GM23338 (cell line): Measurements from ENCODE around the gene ACYP2.

Experiments
- CREB1 ChIP-seq: fragments of 250-450 bp; sonication (Bioruptor Pico); IDR thresholded peaks from 2 replicates; pipeline ENCODE4 v1.5.0; 2020; ENCODE audit warnings: low read depth, mild to moderate bottlenecking, moderate library complexity
- EZH2 ChIP-seq: fragments of 200-600 bp; sonication (generic); IDR thresholded peaks from one replicate; pipeline ENCODE4 v1.8.0; 2017; ENCODE audit warnings: antibody characterized with exemption, mild to moderate bottlenecking, low read depth; ENCODE audit not compliant: unreplicated experiment
- EZH2phosphoT487 ChIP-seq: fragments of 200-600 bp; sonication (generic); IDR thresholded peaks from one replicate; pipeline ENCODE4 v1.8.1; 2018; ENCODE audit warnings: antibody characterized with exemption; ENCODE audit not compliant: unreplicated experiment
- JUNB ChIP-seq: IDR thresholded peaks from one replicate; pipeline ENCODE4 v1.6.1; 2016; ENCODE audit warnings: antibody characterized with exemption; ENCODE audit not compliant: unreplicated experiment
- NANOG ChIP-seq: IDR thresholded peaks from 2 replicates; pipeline ENCODE4 v1.6.1; 2016; ENCODE audit warnings: antibody characterized with exemption, borderline replicate concordance
- POLR2AphosphoS5 ChIP-seq: IDR thresholded peaks from 2 replicates; pipeline ENCODE4 v1.6.1; 2016; ENCODE audit warnings: antibody characterized with exemption, low read depth
- STAT1 ChIP-seq: IDR thresholded peaks from one replicate; pipeline ENCODE4 v1.6.1; 2016; ENCODE audit warnings: antibody characterized with exemption; ENCODE audit not compliant: unreplicated experiment
- ZNF114 ChIP-seq: fragments of 250-450 bp; sonication (Bioruptor Pico); IDR thresholded peaks from 2 replicates; pipeline ENCODE4 v1.5.0; 2020; ENCODE audit warnings: mild to moderate bottlenecking, moderate library complexity
- ZNF331 ChIP-seq: fragments of 250-450 bp; sonication (Bioruptor Pico); IDR thresholded peaks from 2 replicates; pipeline ENCODE4 v1.5.0; 2020; ENCODE audit warnings: low read depth, mild to moderate bottlenecking, moderate library complexity
- TF ChIP-seq, protein P1 (sequence below), 2 experiments: fragments of 200-600 bp in 1 of 2; sonication (generic) in 1 of 2; conservative IDR thresholded peaks; 2 replicates each; pipeline versions ENCODE4 v1.5.1 to v1.6.1; 2016 to 2017; ENCODE audit warnings: antibody characterized with exemption in 2 of 2, low read depth in 2 of 2, mild to moderate bottlenecking in 2 of 2, moderate library complexity in 1 of 2
- TF ChIP-seq, protein P2 (sequence below): IDR thresholded peaks from one replicate; pipeline ENCODE4 v1.6.1; 2018; ENCODE audit warnings: antibody characterized with exemption; ENCODE audit not compliant: unreplicated experiment

DNA sequence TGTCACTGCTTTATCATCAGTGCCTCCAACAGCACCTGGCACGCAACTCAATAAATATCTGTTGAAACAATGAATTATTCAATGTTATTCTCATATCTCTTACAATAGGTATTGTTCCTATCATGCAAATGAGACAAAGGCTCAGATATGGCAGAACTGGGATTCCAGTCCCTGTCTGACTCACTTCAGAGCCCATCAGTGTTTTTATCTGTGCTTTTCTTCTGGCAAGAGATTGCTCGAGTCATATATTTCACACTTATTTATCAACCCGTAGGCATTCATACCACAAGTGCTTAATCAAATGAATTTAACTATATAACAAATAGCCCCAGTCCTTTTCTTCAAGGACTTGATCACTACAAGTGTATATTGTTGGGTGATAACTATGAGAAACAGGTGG is 217.0 kb downstream of the ACYP2 start:
- TF ChIP-seq, protein P1, sequence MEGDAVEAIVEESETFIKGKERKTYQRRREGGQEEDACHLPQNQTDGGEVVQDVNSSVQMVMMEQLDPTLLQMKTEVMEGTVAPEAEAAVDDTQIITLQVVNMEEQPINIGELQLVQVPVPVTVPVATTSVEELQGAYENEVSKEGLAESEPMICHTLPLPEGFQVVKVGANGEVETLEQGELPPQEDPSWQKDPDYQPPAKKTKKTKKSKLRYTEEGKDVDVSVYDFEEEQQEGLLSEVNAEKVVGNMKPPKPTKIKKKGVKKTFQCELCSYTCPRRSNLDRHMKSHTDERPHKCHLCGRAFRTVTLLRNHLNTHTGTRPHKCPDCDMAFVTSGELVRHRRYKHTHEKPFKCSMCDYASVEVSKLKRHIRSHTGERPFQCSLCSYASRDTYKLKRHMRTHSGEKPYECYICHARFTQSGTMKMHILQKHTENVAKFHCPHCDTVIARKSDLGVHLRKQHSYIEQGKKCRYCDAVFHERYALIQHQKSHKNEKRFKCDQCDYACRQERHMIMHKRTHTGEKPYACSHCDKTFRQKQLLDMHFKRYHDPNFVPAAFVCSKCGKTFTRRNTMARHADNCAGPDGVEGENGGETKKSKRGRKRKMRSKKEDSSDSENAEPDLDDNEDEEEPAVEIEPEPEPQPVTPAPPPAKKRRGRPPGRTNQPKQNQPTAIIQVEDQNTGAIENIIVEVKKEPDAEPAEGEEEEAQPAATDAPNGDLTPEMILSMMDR (conservative IDR thresholded peaks at IDR 0.05; ENCODE audit: low read depth in 2 of 2) = no peak
- TF ChIP-seq EZH2phosphoT487 (no peak), EZH2 (no peak), STAT1 (no peak), CREB1 (CRISPR knock-in tag) (no peak), NANOG (no peak), JUNB (no peak), POLR2AphosphoS5 (no peak), ZNF331 (CRISPR knock-in tag) (no peak), ZNF114 (CRISPR knock-in tag) (no peak)
- TF ChIP-seq, protein P2, sequence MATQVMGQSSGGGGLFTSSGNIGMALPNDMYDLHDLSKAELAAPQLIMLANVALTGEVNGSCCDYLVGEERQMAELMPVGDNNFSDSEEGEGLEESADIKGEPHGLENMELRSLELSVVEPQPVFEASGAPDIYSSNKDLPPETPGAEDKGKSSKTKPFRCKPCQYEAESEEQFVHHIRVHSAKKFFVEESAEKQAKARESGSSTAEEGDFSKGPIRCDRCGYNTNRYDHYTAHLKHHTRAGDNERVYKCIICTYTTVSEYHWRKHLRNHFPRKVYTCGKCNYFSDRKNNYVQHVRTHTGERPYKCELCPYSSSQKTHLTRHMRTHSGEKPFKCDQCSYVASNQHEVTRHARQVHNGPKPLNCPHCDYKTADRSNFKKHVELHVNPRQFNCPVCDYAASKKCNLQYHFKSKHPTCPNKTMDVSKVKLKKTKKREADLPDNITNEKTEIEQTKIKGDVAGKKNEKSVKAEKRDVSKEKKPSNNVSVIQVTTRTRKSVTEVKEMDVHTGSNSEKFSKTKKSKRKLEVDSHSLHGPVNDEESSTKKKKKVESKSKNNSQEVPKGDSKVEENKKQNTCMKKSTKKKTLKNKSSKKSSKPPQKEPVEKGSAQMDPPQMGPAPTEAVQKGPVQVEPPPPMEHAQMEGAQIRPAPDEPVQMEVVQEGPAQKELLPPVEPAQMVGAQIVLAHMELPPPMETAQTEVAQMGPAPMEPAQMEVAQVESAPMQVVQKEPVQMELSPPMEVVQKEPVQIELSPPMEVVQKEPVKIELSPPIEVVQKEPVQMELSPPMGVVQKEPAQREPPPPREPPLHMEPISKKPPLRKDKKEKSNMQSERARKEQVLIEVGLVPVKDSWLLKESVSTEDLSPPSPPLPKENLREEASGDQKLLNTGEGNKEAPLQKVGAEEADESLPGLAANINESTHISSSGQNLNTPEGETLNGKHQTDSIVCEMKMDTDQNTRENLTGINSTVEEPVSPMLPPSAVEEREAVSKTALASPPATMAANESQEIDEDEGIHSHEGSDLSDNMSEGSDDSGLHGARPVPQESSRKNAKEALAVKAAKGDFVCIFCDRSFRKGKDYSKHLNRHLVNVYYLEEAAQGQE = no peak
